Heart left ventricle (tissue), 16 donors: ENCODE data around the gene PIK3CA. TPM values are rescaled to one million over a fixed set of nuclear protein-coding genes. Genes with fewer than 3 reads are reported as not detected.

ENCODE experiments used
- ATAC-seq, 4 donors: fragments of 200-7000 bp; cut with Tn5 transposase; one replicate each; pipeline ENCODE4 v1.9.1; 2020 to 2022; ENCODE audit warnings: moderate library complexity in 4 of 4, mild to moderate bottlenecking in 3 of 4, moderate number of reproducible peaks in 1 of 4
- DNase-seq, 5 donors: peaks; one replicate each; pipeline ENCODE4 v3.0.0-alpha.2; 2020
- H3K27ac ChIP-seq, 12 donors: fragments of 200-600 bp; sonication (generic) in 4 of 12; one replicate each; pipeline versions ENCODE4 v1.5.0 to v1.8.0; 2016 to 2022; ENCODE audit warnings: mild to moderate bottlenecking in 2 of 12
- H3K27me3 ChIP-seq, 9 donors: fragments of 200-600 bp; sonication (generic) in 2 of 9; one replicate each; pipeline versions ENCODE4 v1.5.1 to v1.8.0; 2016 to 2022; ENCODE audit warnings: mild to moderate bottlenecking in 3 of 9
- H3K36me3 ChIP-seq, 9 donors: fragments of 200-600 bp; sonication (generic) in 2 of 9; one replicate each; pipeline versions ENCODE4 v1.5.0 to v1.8.0; 2018 to 2022; ENCODE audit warnings: mild to moderate bottlenecking in 2 of 9
- H3K4me1 ChIP-seq, 12 donors: fragments of 200-600 bp; sonication (generic) in 4 of 12; one replicate each; pipeline versions ENCODE4 v1.5.0 to v1.8.0; 2016 to 2022; ENCODE audit warnings: mild to moderate bottlenecking in 3 of 12
- H3K4me3 ChIP-seq, 12 donors: fragments of 200-600 bp; sonication (generic) in 4 of 12; one replicate each; pipeline versions ENCODE4 v1.5.0 to v1.8.0; 2017 to 2022; ENCODE audit warnings: mild to moderate bottlenecking in 9 of 12, moderate library complexity in 4 of 12
- H3K9me3 ChIP-seq, 12 donors: fragments of 200-600 bp; sonication (generic) in 4 of 12; one replicate each; pipeline versions ENCODE4 v1.5.0 to v1.8.0; 2016 to 2022; ENCODE audit warnings: mild to moderate bottlenecking in 1 of 12
- POLR2A ChIP-seq, 2 donors: fragments of 450-650 bp; IDR thresholded peaks; one replicate each; pipeline ENCODE4 v1.6.1; 2017; ENCODE audit warnings: antibody characterized with exemption in 2 of 2, mild to moderate bottlenecking in 2 of 2, moderate library complexity in 2 of 2
- WGBS, 4 donors: extraction: QIAGEN DNeasy Blood & Tissue Kit in 2 of 4; methylation state at CpG; one replicate each; pipeline versions ENCODE4 v1.1.5 to v1.1.7; 2013 to 2018; 5-methylcytosine and 5-hydroxymethylcytosine counted together
- intact Hi-C, 10 donors: fragments of 100-400 bp; cut with DNase I; formaldehyde crosslinking; loops; one replicate each; pipeline versions ENCODE4 v1.11.1 to v1.14.2; 2022
- polyA plus RNA-seq, 2 donors: library from polyadenylated mRNA; stranded (reverse); fragments of 200-250 nt; gene quantifications; one replicate each; pipeline ENCODE4 v1.2.3, GENCODE V29; 2013
- total RNA-seq, 9 donors: library from RNA; depleted of rRNA in 2 of 9; stranded (reverse); fragments of >200 nt in 2 of 9; fragmentation: NEBNext Ultra II Directional in 3 of 9; extraction: Animal tissue kit (Norgen Biotek cat#: 25700) in 3 of 9; gene quantifications; one replicate each; pipeline versions ENCODE4 v1.1.0 to v1.2.4, GENCODE V29; 2016 to 2023
- TF ChIP-seq, protein P1 (sequence below), 12 donors: fragments of 200-600 bp; sonication (generic) in 4 of 12; IDR thresholded peaks; one replicate each; pipeline versions ENCODE4 v1.5.0 to v1.8.0; 2018 to 2022; ENCODE audit warnings: antibody characterized with exemption in 12 of 12, mild to moderate bottlenecking in 5 of 12
- donor health status: ischemic (EF 13 %, LVEDD 7.1; RV severe dilation, severe dysfunction).
- donor health status: healthy with polysubstance abuse.
- donor health status: DM: no; HTN: yes; CAD: no.
- donor health status: DM: no; HTN: no; CAD: no.
- donor health status: ischemic (EF 25% LVEDD 6.9; RV normal size, moderate dysfunction).
- donor health status: ischemic (EF 25% LVEDD 5.7; RV mildly dilated, moderate dysfunction).
- donor health status: healthy.
- donor health status: DM: yes; HTN: yes; CAD: no.
- donor health status: ischemic (EF 35%, LVEDD 5.7; RV mildly dilated, moderate dysfunction).
- donor health status: nonischemic (EF 11% LVEDD 7.7; RV severe dilation, severe dysfunction).
- donor health status: DM: yes; HTN: yes; CAD: no.
- donor health status: PGD.
- donor health status: ischemic (EF 29% LVEDD 5.4; RV normal size, mild dysfunction).
- donor health status: nonischemic (EF 23%, LVEDD 6.1; RV moderate dilation, normal function).

Gene PIK3CA
- total and polyA plus RNA-seq, 11 donors, result 3.1 to 28.0 (median 18.7) TPM

DNA sequence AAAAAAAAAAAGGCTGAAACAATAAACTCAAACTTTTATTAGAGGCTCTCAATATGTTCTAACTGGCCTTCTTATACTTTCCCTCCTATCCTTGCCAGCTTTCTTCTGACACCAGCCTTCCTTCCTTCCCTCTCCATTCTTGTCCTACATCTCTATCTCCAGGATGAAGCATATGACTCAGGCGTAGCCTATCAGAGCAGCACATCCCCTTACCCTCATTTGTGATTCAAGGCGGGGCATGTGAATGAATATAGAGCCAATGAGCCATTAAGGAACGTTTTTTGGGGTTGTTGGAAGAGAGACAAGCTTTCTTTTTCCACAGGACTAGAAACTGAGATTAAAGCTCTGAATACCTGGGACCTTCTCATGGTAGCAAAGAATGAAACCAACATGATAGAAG is 127.8 kb downstream of the PIK3CA start:
- no peaks in the 10 kb centered on the region for H3K27me3 ChIP-seq
- ATAC-seq (no peak), DNase-seq (no peak)
- no peak overlapping the region for H3K4me3 ChIP-seq
- H3K9me3 ChIP-seq, result no peaks in the 10 kb centered on the region
- H3K27ac ChIP-seq, result no peak overlapping the region
- intact Hi-C loops, result no loop called here
- TF ChIP-seq, protein P1, sequence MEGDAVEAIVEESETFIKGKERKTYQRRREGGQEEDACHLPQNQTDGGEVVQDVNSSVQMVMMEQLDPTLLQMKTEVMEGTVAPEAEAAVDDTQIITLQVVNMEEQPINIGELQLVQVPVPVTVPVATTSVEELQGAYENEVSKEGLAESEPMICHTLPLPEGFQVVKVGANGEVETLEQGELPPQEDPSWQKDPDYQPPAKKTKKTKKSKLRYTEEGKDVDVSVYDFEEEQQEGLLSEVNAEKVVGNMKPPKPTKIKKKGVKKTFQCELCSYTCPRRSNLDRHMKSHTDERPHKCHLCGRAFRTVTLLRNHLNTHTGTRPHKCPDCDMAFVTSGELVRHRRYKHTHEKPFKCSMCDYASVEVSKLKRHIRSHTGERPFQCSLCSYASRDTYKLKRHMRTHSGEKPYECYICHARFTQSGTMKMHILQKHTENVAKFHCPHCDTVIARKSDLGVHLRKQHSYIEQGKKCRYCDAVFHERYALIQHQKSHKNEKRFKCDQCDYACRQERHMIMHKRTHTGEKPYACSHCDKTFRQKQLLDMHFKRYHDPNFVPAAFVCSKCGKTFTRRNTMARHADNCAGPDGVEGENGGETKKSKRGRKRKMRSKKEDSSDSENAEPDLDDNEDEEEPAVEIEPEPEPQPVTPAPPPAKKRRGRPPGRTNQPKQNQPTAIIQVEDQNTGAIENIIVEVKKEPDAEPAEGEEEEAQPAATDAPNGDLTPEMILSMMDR (IDR thresholded peaks at IDR 0.05), result no peak
- no peak for TF ChIP-seq POLR2A (IDR thresholded peaks at IDR 0.05)
- 75 to 84% (median 77%) methylated on average over 3 of the region's 3 CpGs for WGBS, 4 donors
- H3K4me1 ChIP-seq, result no peaks in the 10 kb centered on the region
- no peaks in the 10 kb centered on the region for H3K36me3 ChIP-seq

DNA sequence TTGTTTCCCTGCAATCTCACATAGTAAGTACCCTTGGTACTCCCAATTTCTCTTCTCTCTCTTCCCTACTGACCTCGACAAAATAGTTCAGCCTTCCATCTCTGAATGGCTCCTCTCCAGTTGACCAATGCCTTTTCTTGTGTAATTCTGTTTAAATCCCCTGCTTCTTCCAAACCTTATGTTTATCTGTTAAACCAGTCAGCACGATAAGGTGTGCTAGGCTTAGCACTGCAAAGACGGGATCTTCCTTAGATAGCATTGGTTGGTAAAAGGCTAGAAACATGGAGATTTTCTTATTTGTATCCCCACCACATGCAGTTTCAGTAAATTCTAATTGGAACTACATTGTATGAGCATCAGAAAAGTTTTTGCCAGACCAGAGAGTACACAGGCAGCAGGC is 128.6 kb downstream of the PIK3CA start:
- 81 to 93% (median 84%) methylated on average over 3 of the region's 3 CpGs for WGBS, 4 donors
- Histone ChIP-seq H3K4me3 (no peak overlapping the region), H3K27me3 (no peaks in the 10 kb centered on the region), H3K4me1 (no peaks in the 10 kb centered on the region), H3K27ac (no peak overlapping the region), H3K9me3 (no peaks in the 10 kb centered on the region), H3K36me3 (no peaks in the 10 kb centered on the region)
- intact Hi-C loops, result no loop called here
- ATAC-seq (no peak), DNase-seq (no peak)
- TF ChIP-seq POLR2A (IDR thresholded peaks at IDR 0.05), result no peak
- TF ChIP-seq, protein P1 (IDR thresholded peaks at IDR 0.05), result no peak

DNA sequence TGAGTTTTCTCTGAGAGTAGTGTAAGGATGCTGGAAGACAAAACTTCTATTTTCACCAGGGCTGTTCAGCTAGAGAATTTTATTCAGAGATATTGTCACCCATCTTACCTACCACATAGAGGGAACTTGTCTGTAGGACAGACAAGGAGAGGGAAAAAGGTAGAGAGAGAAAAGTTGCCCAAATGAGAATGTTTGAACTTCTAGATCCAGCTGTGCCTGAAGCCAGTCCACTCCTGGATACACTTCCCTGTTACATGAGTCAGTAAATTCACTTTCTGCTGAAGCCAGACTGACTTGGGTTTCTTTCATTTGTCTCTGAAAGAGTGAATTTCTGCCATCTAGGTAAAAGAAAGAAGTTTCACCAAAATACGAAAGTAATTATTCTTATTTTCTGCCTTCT is 130.0 kb downstream of the PIK3CA start:
- WGBS, 4 donors, result 94 to 100% (median 98%) methylated on average over 1 of the region's 1 CpG
- intact Hi-C loops, result no loop called here

GRCh38 chr3:179278932-179279693 is 131.0 kb downstream of the PIK3CA start:
- intact Hi-C loops, result no loop called here
- no peaks in the 10 kb centered on the region for H3K36me3 ChIP-seq
- no peak for ATAC-seq
- no peak overlapping the region for H3K4me3 ChIP-seq
- no peak for TF ChIP-seq POLR2A (IDR thresholded peaks at IDR 0.05)
- TF ChIP-seq, protein P1 (IDR thresholded peaks at IDR 0.05), result no peak
- H3K27me3 ChIP-seq, result no peaks in the 10 kb centered on the region
- H3K4me1 ChIP-seq, result no peaks in the 10 kb centered on the region
- H3K9me3 ChIP-seq, result no peaks in the 10 kb centered on the region
- DNase-seq, result no peak
- WGBS, 4 donors, result 69 to 77% (median 73%) methylated on average over 4 of the region's 4 CpGs
- no peak overlapping the region for H3K27ac ChIP-seq

More for the DNA sequence above, 130.0 kb downstream of the PIK3CA start:
- Histone ChIP-seq H3K4me3 (no peak overlapping the region), H3K36me3 (no peaks in the 10 kb centered on the region), H3K9me3 (no peaks in the 10 kb centered on the region), H3K4me1 (no peaks in the 10 kb centered on the region), H3K27ac (no peak overlapping the region), H3K27me3 (no peaks in the 10 kb centered on the region)
- ATAC-seq (no peak), DNase-seq (no peak)
- no peak for TF ChIP-seq POLR2A (IDR thresholded peaks at IDR 0.05)
- TF ChIP-seq, protein P1 (IDR thresholded peaks at IDR 0.05), result no peak
